ENCODE results near the gene CAPN3. TPM values are rescaled to one million over a fixed set of nuclear protein-coding genes. Genes with fewer than 3 reads are reported as not detected.

The CAPN3 gene
- total RNA-seq, 1 donor from 2014 or later, result not detected

DNA sequence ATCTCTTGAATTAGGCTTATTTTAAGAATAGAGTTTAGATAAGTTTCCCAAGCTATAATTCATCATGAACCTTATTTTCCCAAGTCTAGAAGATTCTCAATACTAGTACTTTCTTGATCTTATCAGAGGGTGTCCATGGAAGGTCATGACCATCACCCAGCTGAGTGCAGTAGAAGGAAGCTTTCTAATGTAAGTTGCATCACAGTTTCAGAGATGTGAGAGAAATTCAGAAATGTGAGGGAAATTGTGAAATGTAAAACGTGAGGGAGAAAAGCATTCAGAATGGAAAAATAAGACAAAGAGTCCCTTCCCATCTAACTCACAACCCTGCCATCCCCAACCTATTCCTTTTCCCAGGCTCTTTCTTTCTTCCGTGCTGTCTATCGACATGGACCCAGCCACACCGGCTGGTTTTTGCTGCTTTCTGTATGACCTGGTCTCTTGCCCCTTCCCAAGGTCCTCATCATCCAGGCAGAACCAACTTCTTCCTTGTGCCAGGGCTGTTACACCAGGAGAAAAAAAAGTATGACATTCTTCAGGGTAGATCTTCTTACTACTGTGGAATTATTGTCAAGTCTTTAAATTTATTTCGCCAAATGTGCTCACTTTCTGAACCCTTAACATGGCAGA lies 6.7 kb downstream of the CAPN3 start:
- Histone ChIP-seq H3K9me3 (ENCODE audit: low read depth) (no peaks in the 10 kb centered on the region), H3K9ac (no peak overlapping the region), H3K36me3 (no peaks in the 10 kb centered on the region), H3F3A (ENCODE audit: low read depth) (no peaks in the 10 kb centered on the region), H2AFZ (replicated peaks) (no peak overlapping the region), H4K20me1 (ENCODE audit: low read depth) (no peaks in the 10 kb centered on the region), H3K4me3 (no peak overlapping the region), H3K4me1 (no peaks in the 10 kb centered on the region), H3K27me3 (no peaks in the 10 kb centered on the region), H3K79me2 (ENCODE audit: low read depth) (no peaks in the 10 kb centered on the region), H3K27ac (no peak overlapping the region), H3K4me2 (no peak overlapping the region)
- Mint-ChIP-seq H3K4me3 (no peak overlapping the region), H3K36me3 (no peaks in the 10 kb centered on the region), H3K27ac (no peak overlapping the region), H3K4me1 (no peaks in the 10 kb centered on the region), H3K9me3 (peaks cover 13% of the 10 kb centered on the region), H3K27me3 (ENCODE audit: insufficient read depth, low read depth) (peaks cover 2% of the 10 kb centered on the region)
- no peak for TF ChIP-seq EZH2phosphoT487 (IDR thresholded peaks at IDR 0.05)
- TF ChIP-seq, protein P1, sequence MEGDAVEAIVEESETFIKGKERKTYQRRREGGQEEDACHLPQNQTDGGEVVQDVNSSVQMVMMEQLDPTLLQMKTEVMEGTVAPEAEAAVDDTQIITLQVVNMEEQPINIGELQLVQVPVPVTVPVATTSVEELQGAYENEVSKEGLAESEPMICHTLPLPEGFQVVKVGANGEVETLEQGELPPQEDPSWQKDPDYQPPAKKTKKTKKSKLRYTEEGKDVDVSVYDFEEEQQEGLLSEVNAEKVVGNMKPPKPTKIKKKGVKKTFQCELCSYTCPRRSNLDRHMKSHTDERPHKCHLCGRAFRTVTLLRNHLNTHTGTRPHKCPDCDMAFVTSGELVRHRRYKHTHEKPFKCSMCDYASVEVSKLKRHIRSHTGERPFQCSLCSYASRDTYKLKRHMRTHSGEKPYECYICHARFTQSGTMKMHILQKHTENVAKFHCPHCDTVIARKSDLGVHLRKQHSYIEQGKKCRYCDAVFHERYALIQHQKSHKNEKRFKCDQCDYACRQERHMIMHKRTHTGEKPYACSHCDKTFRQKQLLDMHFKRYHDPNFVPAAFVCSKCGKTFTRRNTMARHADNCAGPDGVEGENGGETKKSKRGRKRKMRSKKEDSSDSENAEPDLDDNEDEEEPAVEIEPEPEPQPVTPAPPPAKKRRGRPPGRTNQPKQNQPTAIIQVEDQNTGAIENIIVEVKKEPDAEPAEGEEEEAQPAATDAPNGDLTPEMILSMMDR (IDR thresholded peaks at IDR 0.05), result no peak
- no peak for TF ChIP-seq EZH2 (IDR thresholded peaks at IDR 0.05)
- DNase-seq (ENCODE audit: low spot score), result no peak

DNA sequence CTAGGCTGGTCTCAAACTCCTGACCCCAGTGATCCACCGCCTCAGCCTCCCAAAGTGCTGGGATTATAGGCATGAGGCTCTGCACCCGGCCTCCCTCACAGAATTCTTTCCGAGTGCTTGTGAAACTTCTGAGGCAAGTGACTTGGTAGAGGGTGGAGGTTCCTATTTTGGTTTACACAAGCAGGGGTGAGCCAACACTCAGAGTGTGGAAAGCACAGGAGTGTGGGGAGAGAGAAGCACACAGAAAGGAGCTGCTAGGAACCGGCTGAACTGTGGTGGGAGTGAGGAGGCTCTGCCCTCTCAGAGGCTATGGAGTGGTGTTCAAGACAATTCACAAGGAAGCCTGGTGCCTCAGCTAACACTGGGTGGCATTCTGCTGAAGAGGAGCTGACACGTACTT lies 7.7 kb downstream of the CAPN3 start:
- H3K4me3 ChIP-seq, result no peak overlapping the region
- H3K27me3 ChIP-seq, result no peaks in the 10 kb centered on the region
- no peaks in the 10 kb centered on the region for H3K36me3 Mint-ChIP-seq
- no peak overlapping the region for H2AFZ ChIP-seq (replicated peaks)
- no peak overlapping the region for H3K27ac ChIP-seq
- H3K79me2 ChIP-seq (ENCODE audit: low read depth), result no peaks in the 10 kb centered on the region
- H3F3A ChIP-seq (ENCODE audit: low read depth), result no peaks in the 10 kb centered on the region
- no peak for DNase-seq (ENCODE audit: low spot score)
- peaks cover 13% of the 10 kb centered on the region for H3K9me3 Mint-ChIP-seq
- H3K27ac Mint-ChIP-seq, result no peak overlapping the region
- TF ChIP-seq, protein P1 (IDR thresholded peaks at IDR 0.05), result no peak
- TF ChIP-seq EZH2 (IDR thresholded peaks at IDR 0.05), result no peak
- TF ChIP-seq EZH2phosphoT487 (IDR thresholded peaks at IDR 0.05), result no peak
- H3K4me2 ChIP-seq, result no peak overlapping the region
- H3K9me3 ChIP-seq (ENCODE audit: low read depth), result no peaks in the 10 kb centered on the region
- H3K27me3 Mint-ChIP-seq (ENCODE audit: insufficient read depth, low read depth), result peaks cover 2% of the 10 kb centered on the region
- no peak overlapping the region for H3K9ac ChIP-seq
- no peaks in the 10 kb centered on the region for H3K36me3 ChIP-seq
- no peaks in the 10 kb centered on the region for H3K4me1 Mint-ChIP-seq
- H3K4me3 Mint-ChIP-seq, result no peak overlapping the region
- H4K20me1 ChIP-seq (ENCODE audit: low read depth), result no peaks in the 10 kb centered on the region
- no peaks in the 10 kb centered on the region for H3K4me1 ChIP-seq

DNA sequence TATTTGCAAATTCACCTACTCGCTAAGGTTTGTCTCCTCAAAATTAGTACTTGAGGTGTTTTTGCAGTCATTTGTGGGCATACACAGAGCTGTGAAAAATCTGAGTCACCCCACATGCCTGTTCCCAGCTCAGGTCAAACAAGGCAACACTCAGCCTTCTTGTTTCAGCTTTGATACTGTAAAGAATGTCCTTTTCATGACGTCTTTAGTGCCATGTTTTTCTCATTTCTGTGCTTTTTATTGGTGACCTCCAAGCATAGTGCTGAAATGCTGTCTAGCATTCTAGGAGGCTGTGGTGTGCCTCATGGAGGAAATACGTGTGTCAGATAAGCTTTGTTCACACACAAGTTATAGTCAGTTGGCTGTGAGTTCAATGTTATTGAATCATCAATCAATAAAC lies 8.8 kb downstream of the CAPN3 start:
- Histone ChIP-seq H3K4me2 (no peak overlapping the region), H3F3A (ENCODE audit: low read depth) (no peaks in the 10 kb centered on the region), H2AFZ (replicated peaks) (no peak overlapping the region), H3K9ac (no peak overlapping the region), H3K4me3 (no peak overlapping the region), H3K9me3 (ENCODE audit: low read depth) (no peaks in the 10 kb centered on the region), H3K27me3 (no peaks in the 10 kb centered on the region), H4K20me1 (ENCODE audit: low read depth) (no peaks in the 10 kb centered on the region), H3K27ac (no peak overlapping the region), H3K79me2 (ENCODE audit: low read depth) (no peaks in the 10 kb centered on the region), H3K4me1 (no peaks in the 10 kb centered on the region), H3K36me3 (no peaks in the 10 kb centered on the region)
- no peak overlapping the region for H3K27ac Mint-ChIP-seq
- no peaks in the 10 kb centered on the region for H3K36me3 Mint-ChIP-seq
- H3K9me3 Mint-ChIP-seq, result peaks cover 13% of the 10 kb centered on the region
- DNase-seq (ENCODE audit: low spot score), result no peak
- H3K27me3 Mint-ChIP-seq (ENCODE audit: insufficient read depth, low read depth), result peaks cover 2% of the 10 kb centered on the region
- H3K4me3 Mint-ChIP-seq, result no peak overlapping the region
- TF ChIP-seq EZH2phosphoT487 (IDR thresholded peaks at IDR 0.05), result no peak
- no peak for TF ChIP-seq EZH2 (IDR thresholded peaks at IDR 0.05)
- TF ChIP-seq, protein P1 (IDR thresholded peaks at IDR 0.05), result no peak
- H3K4me1 Mint-ChIP-seq, result no peaks in the 10 kb centered on the region
